Heart right ventricle (tissue), 16 donors: ENCODE results near the gene H2AZ2. TPM values are rescaled to one million over a fixed set of nuclear protein-coding genes. Genes with fewer than 3 reads are reported as not detected.
"Not testable (repeated sequence)": the region's sequence is repeated elsewhere in the genome, so short reads cannot be mapped to it uniquely, and the experiment has no call there.

Experiments used
- ATAC-seq, 8 donors: fragments of 200-7000 bp; cut with Tn5 transposase; one replicate each; pipeline ENCODE4 v1.9.1; 2020; ENCODE audit warnings: mild to moderate bottlenecking in 8 of 8, moderate library complexity in 8 of 8, moderate number of reproducible peaks in 1 of 8
- DNase-seq, 2 donors: peaks; one replicate each; pipeline ENCODE4 v3.0.0-alpha.2; 2020
- H3K27ac ChIP-seq, 10 donors: fragments of 200-600 bp; sonication (generic) in 2 of 10; one replicate each; pipeline versions ENCODE4 v1.5.0 to v1.8.0; 2020 to 2022; ENCODE audit warnings: mild to moderate bottlenecking in 3 of 10
- H3K27me3 ChIP-seq, 7 donors: fragments of 200-600 bp; one replicate each; pipeline ENCODE4 v1.8.0; 2021 to 2022; ENCODE audit warnings: mild to moderate bottlenecking in 2 of 7
- H3K36me3 ChIP-seq, 9 donors: fragments of 200-600 bp; sonication (generic) in 1 of 9; one replicate each; pipeline versions ENCODE4 v1.5.0 to v1.8.0; 2020 to 2022; ENCODE audit warnings: mild to moderate bottlenecking in 2 of 9
- H3K4me1 ChIP-seq, 9 donors: fragments of 200-600 bp; sonication (generic) in 1 of 9; one replicate each; pipeline versions ENCODE4 v1.5.0 to v1.8.0; 2020 to 2022; ENCODE audit warnings: mild to moderate bottlenecking in 4 of 9
- H3K4me3 ChIP-seq, 10 donors: fragments of 200-600 bp; sonication (generic) in 2 of 10; one replicate each; pipeline versions ENCODE4 v1.5.0 to v1.8.0; 2020 to 2022; ENCODE audit warnings: mild to moderate bottlenecking in 7 of 10, moderate library complexity in 2 of 10
- H3K9me3 ChIP-seq, 11 donors: fragments of 200-600 bp in 10 of 11; sonication (generic) in 2 of 11; one replicate each; pipeline versions ENCODE4 v1.5.0 to v1.8.0; 2013 to 2022; ENCODE audit warnings: mild to moderate bottlenecking in 2 of 11, control low read depth in 1 of 11, moderate library complexity in 1 of 11
- WGBS, 2 donors: extraction: QIAGEN DNeasy Blood & Tissue Kit; methylation state at CpG; one replicate each; pipeline ENCODE4 v1.1.7; 2013; ENCODE audit warnings: inconsistent platforms in 1 of 2; 5-methylcytosine and 5-hydroxymethylcytosine counted together
- intact Hi-C, 10 donors: fragments of 100-400 bp; cut with DNase I; formaldehyde crosslinking; loops; one replicate each; pipeline versions ENCODE4 v1.11.1 to v1.14.2; 2022
- polyA plus RNA-seq, 2 donors: library from polyadenylated mRNA; stranded (reverse); fragments of 200-250 nt; gene quantifications; one replicate each; pipeline ENCODE4 v1.2.3, GENCODE V29; 2013
- total RNA-seq, 10 donors: library from RNA; stranded (reverse); fragmentation: NEBNext Ultra II Directional in 3 of 10; extraction: Animal tissue kit (Norgen Biotek cat#: 25700) in 3 of 10; gene quantifications; one replicate each; pipeline versions ENCODE4 v1.2.1 to v1.2.4, GENCODE V29; 2021 to 2023
- TF ChIP-seq, protein P1 (sequence below), 9 donors: fragments of 200-600 bp; sonication (generic) in 2 of 9; IDR thresholded peaks; one replicate each; pipeline versions ENCODE4 v1.5.0 to v1.8.0; 2021 to 2022; ENCODE audit warnings: antibody characterized with exemption in 9 of 9, mild to moderate bottlenecking in 5 of 9, moderate library complexity in 1 of 9
- donor health status: Arrhythmogenic right ventricular cardiomyopathy.
- donor health status: ischemic (EF 13 %, LVEDD 7.1; RV severe dilation, severe dysfunction).
- donor health status: healthy with polysubstance abuse.
- donor health status: DM: no; HTN: yes; CAD: no.
- donor health status: DM: no; HTN: no; CAD: no.
- donor health status: ischemic (EF 25% LVEDD 6.9; RV normal size, moderate dysfunction).
- donor health status: ischemic (EF 25% LVEDD 5.7; RV mildly dilated, moderate dysfunction).
- donor health status: healthy.
- donor health status: DM: yes; HTN: yes; CAD: no.
- donor health status: Ischemic cardiomyopathy.
- donor health status: ischemic (EF 35%, LVEDD 5.7; RV mildly dilated, moderate dysfunction).
- donor health status: nonischemic (EF 11% LVEDD 7.7; RV severe dilation, severe dysfunction).
- donor health status: DM: yes; HTN: yes; CAD: no.
- donor health status: PGD.
- donor health status: ischemic (EF 29% LVEDD 5.4; RV normal size, mild dysfunction).
- donor health status: nonischemic (EF 23%, LVEDD 6.1; RV moderate dilation, normal function).

Gene H2AZ2
- total and polyA plus RNA-seq, 12 donors, result 109 to 280 (median 257) TPM

GRCh38 chr7:44811571-44811970 is 36.3 kb downstream of the H2AZ2 start:
- Histone ChIP-seq H3K36me3 (no peaks in the 10 kb centered on the region), H3K27ac (no peak overlapping the region), H3K9me3 (no peaks in the 10 kb centered on the region), H3K4me3 (no peak overlapping the region), H3K4me1 (no peaks in the 10 kb centered on the region), H3K27me3 (no peaks in the 10 kb centered on the region)
- WGBS, 2 donors, result 92 to 94% methylated on average over 6 of the region's 6 CpGs
- DNase-seq, result no peak
- ATAC-seq, result no peak
- TF ChIP-seq, protein P1, sequence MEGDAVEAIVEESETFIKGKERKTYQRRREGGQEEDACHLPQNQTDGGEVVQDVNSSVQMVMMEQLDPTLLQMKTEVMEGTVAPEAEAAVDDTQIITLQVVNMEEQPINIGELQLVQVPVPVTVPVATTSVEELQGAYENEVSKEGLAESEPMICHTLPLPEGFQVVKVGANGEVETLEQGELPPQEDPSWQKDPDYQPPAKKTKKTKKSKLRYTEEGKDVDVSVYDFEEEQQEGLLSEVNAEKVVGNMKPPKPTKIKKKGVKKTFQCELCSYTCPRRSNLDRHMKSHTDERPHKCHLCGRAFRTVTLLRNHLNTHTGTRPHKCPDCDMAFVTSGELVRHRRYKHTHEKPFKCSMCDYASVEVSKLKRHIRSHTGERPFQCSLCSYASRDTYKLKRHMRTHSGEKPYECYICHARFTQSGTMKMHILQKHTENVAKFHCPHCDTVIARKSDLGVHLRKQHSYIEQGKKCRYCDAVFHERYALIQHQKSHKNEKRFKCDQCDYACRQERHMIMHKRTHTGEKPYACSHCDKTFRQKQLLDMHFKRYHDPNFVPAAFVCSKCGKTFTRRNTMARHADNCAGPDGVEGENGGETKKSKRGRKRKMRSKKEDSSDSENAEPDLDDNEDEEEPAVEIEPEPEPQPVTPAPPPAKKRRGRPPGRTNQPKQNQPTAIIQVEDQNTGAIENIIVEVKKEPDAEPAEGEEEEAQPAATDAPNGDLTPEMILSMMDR (IDR thresholded peaks at IDR 0.05), result no peak
- intact Hi-C loops, result loop anchor here in 1 of 10 donors (10.0 kb wide), 1 partner anchor 117 kb away; no protein-coding TSS in a partner anchor

DNA sequence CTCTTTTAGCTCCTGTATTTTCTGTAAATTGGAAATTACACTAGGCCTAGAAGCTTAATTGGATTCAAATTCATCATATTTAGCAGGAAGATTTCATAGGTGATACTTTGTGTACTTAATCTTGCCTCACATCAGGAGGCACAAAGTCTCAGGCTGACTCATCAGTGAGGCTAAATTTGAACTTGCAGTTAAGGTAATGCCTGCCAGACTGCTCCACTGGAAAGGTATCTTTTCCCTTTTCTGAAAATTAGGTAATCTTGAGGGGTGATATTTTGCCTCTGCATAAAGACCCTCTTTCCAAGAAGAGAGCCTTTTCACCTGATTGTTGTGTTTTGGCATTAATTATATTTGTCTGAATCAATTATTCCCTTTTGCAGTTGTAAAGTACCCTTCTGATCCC is 36.8 kb downstream of the H2AZ2 start:
- ATAC-seq, result no peak

GRCh38 chr7:44808914-44809393 is 38.9 kb downstream of the H2AZ2 start:
- Histone ChIP-seq H3K27me3 (no peaks in the 10 kb centered on the region), H3K4me1 (no peaks in the 10 kb centered on the region), H3K36me3 (peaks cover 0 to 16% (median 10%) of the 10 kb centered on the region in 9 donors), H3K9me3 (no peaks in the 10 kb centered on the region), H3K27ac (no peak overlapping the region), H3K4me3 (no peak overlapping the region)
- WGBS, 2 donors, result 88 to 90% methylated on average over 4 of the region's 4 CpGs
- intact Hi-C loops, result loop anchor here in 1 of 10 donors (10.0 kb wide), 1 partner anchor 114 kb away; no protein-coding TSS in a partner anchor
- ATAC-seq, result no peak
- DNase-seq, result no peak
- TF ChIP-seq, protein P1 (IDR thresholded peaks at IDR 0.05), result no peak

More for the DNA sequence above, 36.8 kb downstream of the H2AZ2 start:
- Histone ChIP-seq H3K4me3 (no peak overlapping the region), H3K36me3 (no peaks in the 10 kb centered on the region), H3K9me3 (no peaks in the 10 kb centered on the region), H3K27me3 (no peaks in the 10 kb centered on the region), H3K4me1 (no peaks in the 10 kb centered on the region), H3K27ac (no peak overlapping the region)
- TF ChIP-seq, protein P1 (IDR thresholded peaks at IDR 0.05), result no peak
- DNase-seq, result no peak
- intact Hi-C loops, result loop anchor here in 1 of 10 donors (10.0 kb wide), 1 partner anchor 116 kb away; no protein-coding TSS in a partner anchor

- Histone ChIP-seq H3K36me3 (peaks cover 0 to 46% (median 35%) of the 10 kb centered on the region in 9 donors), H3K9me3 (no peaks in the 10 kb centered on the region), H3K27me3 (no peaks in the 10 kb centered on the region), H3K4me3 (no peak overlapping the region), H3K4me1 (no peaks in the 10 kb centered on the region), H3K27ac (no peak overlapping the region)
- intact Hi-C loops, result loop anchor here in 1 of 10 donors (10.0 kb wide), 1 partner anchor 111 kb away; no protein-coding TSS in a partner anchor
- DNase-seq (no peak), ATAC-seq (no peak)
- 93 to 95% methylated on average over 5 of the region's 5 CpGs for WGBS, 2 donors
- TF ChIP-seq, protein P1 (IDR thresholded peaks at IDR 0.05), result no peak
Measured at GRCh38 chr7:44805950-44806349, 41.9 kb downstream of the H2AZ2 start.

DNA sequence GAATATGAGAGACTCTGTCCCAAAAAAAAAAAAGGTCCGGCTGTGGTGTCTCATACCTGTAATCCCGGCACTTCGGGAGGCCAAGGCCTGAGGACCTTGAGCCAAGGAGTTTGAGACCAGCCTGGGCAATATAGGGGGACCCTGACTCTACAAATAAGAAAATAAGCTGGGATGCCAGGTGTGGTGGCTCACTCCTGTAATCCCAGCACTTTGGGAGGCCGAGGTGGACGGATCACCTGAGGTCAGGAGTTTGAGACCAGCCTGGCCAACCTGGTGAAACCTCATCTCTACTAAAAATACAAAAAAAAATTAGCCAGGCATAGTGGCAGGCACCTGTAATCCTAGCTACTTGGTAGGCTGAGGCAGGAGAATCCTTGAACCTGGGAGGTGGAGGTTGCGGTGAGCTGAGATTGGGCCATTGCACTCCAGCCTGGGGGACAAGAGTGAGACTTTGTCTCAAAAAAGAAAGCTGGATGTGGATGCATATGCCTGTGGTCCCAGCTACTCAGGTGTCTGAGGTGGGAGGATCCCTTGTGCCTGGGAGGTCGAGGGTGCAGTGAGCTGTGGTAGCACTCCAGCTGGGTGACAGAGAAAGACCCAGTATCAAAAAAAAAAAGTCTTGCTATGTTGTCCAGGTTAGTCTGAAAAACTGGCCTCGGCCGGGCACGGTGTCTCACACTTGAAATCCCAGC is 43.9 kb downstream of the H2AZ2 start:
- H3K27me3 ChIP-seq, H3K27ac ChIP-seq, ATAC-seq, H3K9me3 ChIP-seq, DNase-seq, H3K4me3 ChIP-seq: not testable (repeated sequence)
- Histone ChIP-seq H3K36me3 (peaks cover 0 to 66% (median 51%) of the 10 kb centered on the region in 9 donors), H3K4me1 (peaks cover 0 to 13% (median 11%) of the 10 kb centered on the region in 9 donors)
- intact Hi-C loops, result loop anchor here in 1 of 10 donors (10.0 kb wide), 1 partner anchor 109 kb away; no protein-coding TSS in a partner anchor
- 94% methylated on average over 10 of the region's 10 CpGs for WGBS, 2 donors
